Mucosa of stomach (tissue), 1 donor: Measurements from ENCODE around the gene ZNF189.
A peak's percentile ranks its signal among the peaks of the same experiment; 100 is the strongest.
"Not testable (repeated sequence)": the region's sequence is repeated elsewhere in the genome, so short reads cannot be mapped to it uniquely, and the experiment has no call there.

ENCODE experiments used
- H3K27me3 ChIP-seq: one replicate; pipeline ENCODE4 v1.7.0; 2013; ENCODE audit warnings: mild to moderate bottlenecking, low read length; ENCODE audit not compliant: control insufficient read depth, insufficient read depth
- H3K36me3 ChIP-seq: one replicate; pipeline ENCODE4 v1.7.0; 2013; ENCODE audit warnings: low read length; ENCODE audit not compliant: control insufficient read depth, insufficient read depth
- H3K4me1 ChIP-seq: one replicate; pipeline ENCODE4 v1.7.0; 2013; ENCODE audit warnings: mild to moderate bottlenecking, low read length; ENCODE audit not compliant: control insufficient read depth, insufficient read depth
- H3K4me3 ChIP-seq: one replicate; pipeline ENCODE4 v1.7.0; 2013; ENCODE audit warnings: low read length
- H3K9ac ChIP-seq: one replicate; pipeline ENCODE4 v1.7.0; 2013; ENCODE audit warnings: mild to moderate bottlenecking, low read length, moderate library complexity
- H3K9me3 ChIP-seq: one replicate; pipeline ENCODE4 v1.7.0; 2013; ENCODE audit warnings: mild to moderate bottlenecking, low read length, moderate library complexity; ENCODE audit not compliant: control insufficient read depth
- donor health status: Pancreatic carcinoma.

Gene ZNF189

DNA sequence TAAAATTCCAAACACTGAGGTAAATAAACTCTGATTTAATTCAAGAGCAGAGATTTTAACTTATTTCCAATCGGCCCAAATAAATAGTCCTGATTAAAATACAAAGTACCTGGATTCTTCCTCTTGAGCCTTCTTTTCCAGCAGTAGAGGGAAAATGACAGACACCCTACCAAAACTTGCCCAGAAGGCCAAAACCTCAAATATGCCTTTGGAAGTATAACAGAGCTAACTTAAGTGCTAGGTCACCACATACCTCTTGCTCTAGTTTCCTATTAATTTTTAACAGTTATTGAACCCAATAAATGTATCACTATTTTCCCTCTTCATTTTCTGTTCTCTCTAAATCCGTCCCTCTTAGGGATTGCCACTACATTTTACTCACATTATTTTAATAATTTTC, 15.3 kb upstream of the ZNF189 start:
- Histone ChIP-seq H3K27me3 (no peaks in the 10 kb centered on the region), H3K36me3 (no peaks in the 10 kb centered on the region), H3K4me1 (peaks cover 6% of the 10 kb centered on the region), H3K9ac (no peak overlapping the region), H3K4me3 (no peak overlapping the region), H3K9me3 (no peaks in the 10 kb centered on the region)

DNA sequence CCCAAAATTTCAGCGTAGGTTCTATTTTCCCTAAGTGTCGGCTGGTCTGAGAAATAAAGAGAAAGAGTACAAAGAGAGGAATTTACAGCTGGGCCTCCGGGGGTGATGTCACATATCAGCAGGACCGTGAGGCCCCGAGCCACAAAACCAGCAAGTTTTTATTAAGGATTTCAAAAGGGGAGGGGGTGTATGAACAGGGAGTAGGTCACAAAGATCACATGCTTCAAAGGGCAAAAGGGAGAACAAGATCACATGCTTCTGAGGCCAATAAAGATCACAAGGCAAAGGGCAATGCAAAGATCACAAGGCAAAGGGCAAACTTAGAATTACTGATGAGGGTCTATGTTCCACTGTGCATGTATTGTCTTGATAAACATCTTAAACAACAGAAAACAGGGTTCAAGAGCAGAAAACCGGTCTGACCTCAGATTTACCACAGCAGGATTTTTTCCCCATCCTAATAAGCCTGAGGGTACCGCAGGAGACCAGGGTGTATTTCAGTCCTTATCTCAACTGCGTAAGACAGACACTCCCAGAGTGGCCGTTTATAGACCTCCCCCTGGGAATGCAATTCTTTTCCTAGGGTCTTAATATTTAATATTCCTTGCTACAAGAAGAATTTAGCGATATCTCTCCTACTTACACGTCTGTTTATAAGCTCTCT, 13.6 kb upstream of the ZNF189 start, which contains the start of gene BAAT:
BAAT (minus strand) TSS at position 134 of the 664 bp plus-strand sequence. CDS start 13,602 bp downstream, outside the sequence.
- not testable (repeated sequence) for H3K4me1 ChIP-seq, H3K27me3 ChIP-seq, H3K36me3 ChIP-seq, H3K4me3 ChIP-seq, H3K9me3 ChIP-seq, H3K9ac ChIP-seq

DNA sequence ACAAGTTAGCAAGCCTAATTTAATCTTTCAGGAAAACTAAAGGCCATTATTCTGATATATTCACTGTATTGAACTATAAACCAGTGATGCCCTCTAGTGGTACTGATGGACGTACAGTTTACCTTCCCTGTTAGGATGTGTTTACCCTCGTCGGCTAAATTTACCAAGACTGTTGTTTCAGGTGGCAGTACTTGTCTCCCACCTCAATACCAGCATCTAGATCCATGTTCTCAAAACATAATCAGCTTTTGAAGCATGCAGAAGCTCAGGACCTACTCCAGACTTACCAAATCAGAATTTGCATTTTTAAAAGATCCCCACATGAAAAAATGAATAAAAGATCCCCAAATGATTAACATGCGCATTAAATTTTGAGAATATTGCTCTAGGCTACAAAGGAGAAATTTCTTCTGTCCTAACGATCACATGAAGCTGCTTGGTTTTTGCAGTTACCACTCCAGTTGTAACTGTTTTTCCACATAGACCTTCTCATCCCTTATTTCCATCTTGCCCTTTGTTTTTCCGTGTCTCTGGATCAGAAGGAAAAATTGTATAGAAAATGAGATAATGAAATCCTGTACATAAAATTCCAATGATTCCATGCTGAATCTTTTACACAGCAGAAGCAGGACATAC, 10.7 kb upstream of the ZNF189 start:
- peaks cover 6% of the 10 kb centered on the region for H3K4me1 ChIP-seq
- H3K9ac ChIP-seq, result no peak overlapping the region
- no peaks in the 10 kb centered on the region for H3K27me3 ChIP-seq
- no peak overlapping the region for H3K4me3 ChIP-seq
- H3K9me3 ChIP-seq, result no peaks in the 10 kb centered on the region
- H3K36me3 ChIP-seq, result no peaks in the 10 kb centered on the region

DNA sequence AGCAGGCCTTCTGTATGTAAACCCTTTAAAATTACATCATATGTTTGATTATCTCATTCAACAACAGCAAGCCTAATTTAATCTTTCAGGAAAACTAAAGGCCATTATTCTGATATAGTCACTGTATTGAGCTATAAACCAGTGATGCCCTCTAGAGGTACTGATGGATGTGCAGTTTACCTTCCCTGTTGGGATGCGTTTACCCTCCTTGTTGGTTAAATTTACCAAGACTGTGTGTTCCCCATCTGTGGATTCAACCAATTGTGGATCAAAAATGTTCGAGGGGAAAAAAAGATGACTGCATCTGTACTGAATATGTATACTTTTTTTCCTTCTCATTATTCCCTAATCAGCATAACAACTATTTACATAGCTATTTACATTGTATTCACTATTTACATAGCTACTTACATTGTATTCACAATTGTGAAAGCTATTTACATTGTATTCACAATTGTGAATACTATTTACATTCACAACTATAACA, 10.1 kb upstream of the ZNF189 start:
- Histone ChIP-seq H3K27me3 (no peaks in the 10 kb centered on the region), H3K36me3 (no peaks in the 10 kb centered on the region), H3K9ac (no peak overlapping the region), H3K4me3 (no peak overlapping the region), H3K9me3 (no peaks in the 10 kb centered on the region), H3K4me1 (peaks cover 6% of the 10 kb centered on the region)

GRCh38 chr9:101393135-101393534, 5.5 kb upstream of the ZNF189 start:
- H3K4me3 ChIP-seq, result no peak overlapping the region
- H3K36me3 ChIP-seq, result no peaks in the 10 kb centered on the region
- H3K27me3 ChIP-seq, result no peaks in the 10 kb centered on the region
- no peak overlapping the region for H3K9ac ChIP-seq
- H3K4me1 ChIP-seq, result peaks cover 2% of the 10 kb centered on the region
- no peaks in the 10 kb centered on the region for H3K9me3 ChIP-seq

- Histone ChIP-seq H3K4me3 (no peak overlapping the region), H3K27me3 (no peaks in the 10 kb centered on the region), H3K9ac (no peak overlapping the region), H3K9me3 (no peaks in the 10 kb centered on the region), H3K36me3 (no peaks in the 10 kb centered on the region), H3K4me1 (peaks cover 2% of the 10 kb centered on the region)
Observed at GRCh38 chr9:101394687-101395086, 4.0 kb upstream of the ZNF189 start.

GRCh38 chr9:101397746-101398067, 944 bp upstream of the ZNF189 start:
- Histone ChIP-seq H3K9ac (peak overlapping the region; percentile 83), H3K9me3 (no peaks in the 10 kb centered on the region), H3K27me3 (no peaks in the 10 kb centered on the region), H3K36me3 (peaks cover 4% of the 10 kb centered on the region), H3K4me3 (peak overlapping the region; percentile 48), H3K4me1 (peaks cover 15% of the 10 kb centered on the region)

- H3K9ac ChIP-seq, result peak overlapping the region; percentile 90
- H3K36me3 ChIP-seq, result peaks cover 4% of the 10 kb centered on the region
- peak overlapping the region; percentile 73 for H3K4me3 ChIP-seq
- H3K9me3 ChIP-seq, result no peaks in the 10 kb centered on the region
- no peaks in the 10 kb centered on the region for H3K27me3 ChIP-seq
- H3K4me1 ChIP-seq, result peaks cover 15% of the 10 kb centered on the region
Observed at GRCh38 chr9:101398930-101399642, 435 bp downstream of the ZNF189 start.

GRCh38 chr9:101399643-101399970, 956 bp downstream of the ZNF189 start:
- H3K36me3 ChIP-seq, result peaks cover 4% of the 10 kb centered on the region
- H3K4me1 ChIP-seq, result peaks cover 15% of the 10 kb centered on the region
- no peaks in the 10 kb centered on the region for H3K27me3 ChIP-seq
- H3K9ac ChIP-seq, result peak overlapping the region; percentile 90
- H3K4me3 ChIP-seq, result peak overlapping the region; percentile 73
- H3K9me3 ChIP-seq, result no peaks in the 10 kb centered on the region

GRCh38 chr9:101400120-101400519, 1.5 kb downstream of the ZNF189 start:
- no peak overlapping the region for H3K4me3 ChIP-seq
- no peak overlapping the region for H3K9ac ChIP-seq
- H3K27me3 ChIP-seq, result no peaks in the 10 kb centered on the region
- H3K4me1 ChIP-seq, result peaks cover 15% of the 10 kb centered on the region
- H3K9me3 ChIP-seq, result no peaks in the 10 kb centered on the region
- peaks cover 4% of the 10 kb centered on the region for H3K36me3 ChIP-seq

DNA sequence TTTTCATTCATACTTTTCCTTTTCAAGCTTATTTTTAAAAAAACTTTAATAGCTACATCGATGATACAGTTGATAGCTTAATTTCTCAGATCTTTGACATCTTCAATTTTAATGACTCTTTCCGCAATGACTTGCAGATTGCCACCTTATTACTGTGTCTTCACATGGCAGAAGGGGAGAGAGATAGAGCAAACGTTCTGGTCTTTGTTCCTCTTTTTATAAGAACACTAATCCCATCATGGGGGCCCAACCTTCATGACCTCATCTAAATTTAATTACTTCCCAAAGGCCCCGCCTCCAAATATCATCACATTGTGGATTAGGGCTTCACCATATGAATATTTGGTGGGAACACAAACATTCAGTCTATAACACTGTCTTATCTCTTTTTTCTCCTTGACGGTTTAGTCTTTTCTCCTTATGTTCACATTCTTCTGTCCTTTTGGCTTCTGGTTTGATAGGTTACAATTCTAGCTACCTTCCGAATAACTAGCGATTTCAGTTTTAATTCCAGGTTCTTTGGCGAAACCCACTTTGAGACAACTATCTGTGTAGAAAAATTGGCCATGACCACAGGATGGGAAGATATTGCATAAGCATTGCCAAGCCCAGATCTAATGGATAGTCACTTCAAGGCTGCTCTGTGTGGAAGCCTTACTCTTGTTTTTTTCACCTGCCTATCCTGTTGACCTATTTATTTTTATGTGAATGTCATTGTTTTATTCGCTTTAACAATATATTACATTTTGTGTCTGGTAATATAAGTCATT, 5.0 kb downstream of the ZNF189 start:
- peaks cover 14% of the 10 kb centered on the region for H3K9me3 ChIP-seq
- H3K4me1 ChIP-seq, result peaks cover 15% of the 10 kb centered on the region
- no peak overlapping the region for H3K4me3 ChIP-seq
- H3K36me3 ChIP-seq, result peaks cover 11% of the 10 kb centered on the region
- no peak overlapping the region for H3K9ac ChIP-seq
- H3K27me3 ChIP-seq, result no peaks in the 10 kb centered on the region
